ENCODE measurements around the gene RPL19.

Gene RPL19

DNA sequence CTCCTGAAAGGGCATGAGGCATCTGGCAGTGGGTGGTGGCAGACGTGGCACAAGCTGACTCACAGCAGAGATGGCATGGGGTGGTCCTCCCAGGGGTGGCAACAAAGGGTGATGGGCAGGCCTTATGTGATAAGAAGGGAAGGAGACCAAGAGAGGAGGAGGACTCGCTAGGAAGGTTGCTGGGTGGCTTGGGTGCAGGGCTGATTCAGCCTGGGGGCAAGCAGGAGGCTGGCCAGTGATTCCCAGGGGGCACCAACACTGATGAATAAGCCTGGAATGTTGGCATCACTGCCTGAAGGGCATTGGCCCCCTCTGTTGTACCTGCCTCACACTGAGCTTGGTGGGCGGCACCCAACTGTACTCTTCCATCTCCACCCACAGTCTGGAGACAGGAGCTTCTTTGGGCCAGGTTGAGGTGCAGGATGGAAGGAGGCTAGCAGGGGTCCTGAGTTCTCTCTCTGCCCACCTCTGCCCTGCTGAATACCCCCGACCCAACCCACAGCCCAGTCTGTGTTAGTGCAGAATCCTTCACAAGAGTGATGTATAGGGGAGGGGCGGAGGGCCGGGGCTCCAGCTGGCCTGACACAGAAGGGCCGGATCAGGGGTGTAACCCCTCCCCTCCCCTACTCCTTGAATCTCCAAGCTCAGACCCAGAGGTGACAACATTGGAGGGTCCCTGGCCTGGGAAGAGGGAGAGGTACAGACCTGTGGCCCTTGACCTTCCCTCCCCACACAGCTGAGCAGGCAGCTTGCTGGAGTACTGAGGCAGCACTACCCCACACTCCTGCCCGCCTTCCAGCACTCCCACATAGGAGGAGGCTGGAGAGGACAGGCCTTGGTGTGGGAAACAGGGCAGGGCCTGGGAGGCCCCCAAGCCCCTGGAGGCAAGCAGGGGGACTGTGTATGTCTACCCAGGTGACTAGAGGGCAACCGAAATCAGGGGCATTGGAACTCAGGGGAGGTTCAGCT is 23.1 kb downstream of the RPL19 start:
- in situ Hi-C loops (cut with MboI; ENCODE audit: low sequenced_read_pairs) = no loop called here

DNA sequence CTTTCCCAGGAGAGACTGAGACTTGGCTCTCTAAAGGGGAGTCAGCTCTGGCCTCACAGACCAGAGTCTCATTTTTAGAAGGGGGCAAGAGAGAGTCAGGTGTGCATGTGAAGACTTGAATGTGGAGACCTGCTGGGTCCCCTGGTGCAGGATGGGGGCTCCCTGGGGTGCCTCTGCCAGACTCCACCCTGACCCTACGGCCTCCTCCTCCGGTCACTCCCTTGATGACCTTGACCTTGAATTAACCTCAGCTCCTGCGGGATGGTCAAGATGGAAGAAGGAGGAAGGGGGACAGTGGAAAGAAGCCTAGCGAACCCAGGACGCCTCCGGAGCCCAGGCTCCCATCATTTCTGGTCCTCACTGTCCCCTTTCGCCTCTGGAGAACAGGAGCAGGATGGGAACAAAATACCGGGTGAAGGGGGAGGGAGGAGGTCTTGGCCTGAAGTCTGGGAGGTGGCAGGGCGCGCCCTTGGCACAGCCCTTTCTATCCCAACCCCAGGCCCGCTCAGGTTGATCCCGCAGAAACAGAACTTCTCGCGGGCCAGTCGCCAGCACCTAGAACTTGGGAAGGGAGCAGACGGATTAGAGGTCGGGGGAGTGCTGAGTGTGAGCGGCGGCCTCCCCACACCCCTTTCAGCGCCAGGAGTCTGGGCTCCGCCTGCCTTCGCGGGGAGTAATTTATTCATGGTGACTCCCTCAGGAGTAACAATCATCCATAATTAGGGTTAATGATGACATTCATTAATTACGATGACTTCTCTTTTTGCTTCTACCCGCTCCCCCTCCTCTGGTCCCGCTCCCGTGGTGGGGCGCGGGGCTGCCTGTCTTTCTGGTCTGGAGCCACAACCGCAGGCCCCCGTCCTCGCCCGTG is 24.1 kb downstream of the RPL19 start:
- in situ Hi-C loops (cut with MboI; ENCODE audit: low sequenced_read_pairs) = no loop called here

DNA sequence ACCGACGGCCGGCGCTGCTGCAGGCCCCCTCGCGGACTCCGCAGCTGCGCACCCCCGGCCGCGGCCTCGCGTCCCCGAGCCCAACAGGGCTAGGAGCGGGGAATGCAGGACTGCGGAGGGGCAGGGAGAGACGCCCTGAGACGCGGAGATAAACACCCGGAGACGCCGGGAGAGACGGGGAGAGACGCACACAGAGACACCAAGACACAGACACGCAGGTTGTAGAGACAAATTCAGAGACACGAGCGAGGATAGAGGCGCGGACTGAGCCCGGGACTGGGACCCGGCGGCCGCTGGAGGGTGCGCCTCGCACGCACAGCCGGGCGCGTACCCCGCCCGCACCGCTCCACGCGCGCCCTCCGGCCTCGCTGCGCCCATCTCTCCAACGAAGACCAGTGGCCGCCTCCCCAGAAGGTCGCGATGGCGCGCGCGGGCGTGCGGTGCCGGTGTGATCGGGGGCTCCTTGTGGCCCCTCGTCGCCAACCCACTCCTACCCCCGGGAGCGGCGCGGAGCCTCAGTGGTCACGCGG is 24.8 kb downstream of the RPL19 start:
- in situ Hi-C loops (cut with MboI; ENCODE audit: low sequenced_read_pairs) = no loop called here

DNA sequence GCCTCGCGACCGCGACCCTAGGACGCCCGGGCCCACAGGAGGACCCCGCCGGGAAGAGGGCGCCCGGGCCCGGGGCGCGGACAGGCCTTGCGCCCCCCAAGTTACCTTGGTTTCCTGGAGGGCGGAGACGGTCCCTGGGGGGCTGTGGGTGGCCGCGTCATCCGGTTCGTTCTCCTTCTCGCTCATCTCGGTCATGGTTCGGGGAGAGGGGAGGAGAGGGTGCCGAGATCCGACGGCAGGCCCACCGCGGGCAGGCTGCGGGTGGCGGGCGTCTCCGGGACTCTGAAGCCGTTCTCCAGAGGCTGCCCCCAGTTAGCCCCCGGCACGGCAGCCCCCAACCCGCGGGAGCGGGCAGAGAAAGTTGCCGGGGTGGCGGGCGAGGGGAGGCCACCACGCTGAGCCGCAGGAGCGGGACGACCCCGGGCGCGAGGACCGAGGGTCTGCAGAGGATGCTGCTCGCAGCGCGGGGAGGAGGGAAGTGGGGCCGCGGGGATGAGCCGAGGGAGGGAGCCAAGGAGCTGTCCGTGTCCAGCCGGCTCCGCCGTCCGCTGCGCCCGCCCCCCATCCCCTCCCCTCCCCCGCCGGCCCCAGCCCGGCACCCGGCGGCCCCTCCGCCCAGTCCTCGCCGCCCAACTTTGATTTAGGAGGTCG is 25.4 kb downstream of the RPL19 start, which contains the start of gene STAC2:
STAC2 (minus strand) TSS at position 638 of the 651 bp plus-strand sequence; CDS start at position 195, 443 bp downstream.
- in situ Hi-C loops (cut with MboI; ENCODE audit: low sequenced_read_pairs) = no loop called here

DNA sequence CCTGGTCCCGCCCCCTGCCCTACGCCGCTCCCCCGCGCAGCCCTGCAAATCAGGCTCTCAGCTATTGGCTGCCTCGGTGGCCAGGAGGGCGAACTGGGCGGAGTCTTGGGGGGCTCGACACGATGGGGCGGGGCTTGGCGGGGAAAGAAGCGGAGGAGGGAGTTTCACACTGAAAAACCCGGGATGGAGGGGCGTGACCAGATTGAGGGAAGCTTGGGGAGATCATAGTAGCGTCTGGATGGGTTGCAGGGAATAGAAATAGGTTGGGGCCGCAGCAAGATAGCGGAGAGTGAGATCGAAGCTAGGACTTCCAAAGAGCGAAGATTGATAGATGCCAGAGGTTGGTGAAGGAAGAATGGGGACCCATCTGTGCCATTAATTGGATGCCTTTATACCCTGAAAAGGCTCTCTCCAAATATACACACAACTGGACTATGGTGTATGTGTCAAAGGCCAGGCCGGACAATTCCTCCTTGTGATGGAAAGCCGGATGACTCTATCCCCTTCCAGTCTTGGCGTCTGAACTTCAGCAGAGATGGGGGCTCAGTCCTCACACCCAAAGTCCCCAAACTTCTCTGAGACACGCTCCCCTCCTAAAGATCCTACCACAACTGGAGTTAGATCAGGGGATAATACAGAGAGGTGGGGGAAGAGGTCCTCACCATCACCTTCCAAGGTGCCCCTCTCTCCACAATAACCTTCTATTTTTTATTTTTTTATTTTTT is 26.0 kb downstream of the RPL19 start:
- in situ Hi-C loops (cut with MboI; ENCODE audit: low sequenced_read_pairs) = no loop called here

DNA sequence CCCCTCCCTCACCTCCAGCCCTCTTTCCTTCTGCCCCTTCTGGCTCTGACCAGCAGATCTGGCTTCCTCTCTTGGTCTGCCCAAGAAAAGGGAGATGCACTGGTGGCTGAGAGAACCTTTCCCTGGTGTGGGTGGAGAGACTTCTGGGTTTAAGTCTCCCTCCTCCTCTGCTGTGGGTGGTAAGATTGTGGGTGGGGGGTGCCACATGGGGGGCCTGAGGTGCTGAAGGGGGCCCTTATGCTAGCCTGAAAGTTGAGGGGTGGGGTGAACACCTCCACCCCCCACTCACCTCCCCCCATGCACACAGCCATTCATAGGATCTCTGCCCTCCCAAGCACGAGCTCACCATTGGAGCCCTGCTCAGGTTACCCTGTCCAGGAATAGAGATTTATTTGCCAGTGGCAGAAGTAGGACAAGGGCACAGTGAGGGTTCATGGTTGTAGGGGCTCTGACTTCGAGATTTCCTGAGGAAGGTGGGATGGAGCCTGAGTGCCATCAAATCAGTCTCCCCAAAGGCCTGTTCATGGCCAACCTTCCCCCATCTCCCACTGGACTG is 27.4 kb downstream of the RPL19 start:
- in situ Hi-C loops (cut with MboI; ENCODE audit: low sequenced_read_pairs) = no loop called here

DNA sequence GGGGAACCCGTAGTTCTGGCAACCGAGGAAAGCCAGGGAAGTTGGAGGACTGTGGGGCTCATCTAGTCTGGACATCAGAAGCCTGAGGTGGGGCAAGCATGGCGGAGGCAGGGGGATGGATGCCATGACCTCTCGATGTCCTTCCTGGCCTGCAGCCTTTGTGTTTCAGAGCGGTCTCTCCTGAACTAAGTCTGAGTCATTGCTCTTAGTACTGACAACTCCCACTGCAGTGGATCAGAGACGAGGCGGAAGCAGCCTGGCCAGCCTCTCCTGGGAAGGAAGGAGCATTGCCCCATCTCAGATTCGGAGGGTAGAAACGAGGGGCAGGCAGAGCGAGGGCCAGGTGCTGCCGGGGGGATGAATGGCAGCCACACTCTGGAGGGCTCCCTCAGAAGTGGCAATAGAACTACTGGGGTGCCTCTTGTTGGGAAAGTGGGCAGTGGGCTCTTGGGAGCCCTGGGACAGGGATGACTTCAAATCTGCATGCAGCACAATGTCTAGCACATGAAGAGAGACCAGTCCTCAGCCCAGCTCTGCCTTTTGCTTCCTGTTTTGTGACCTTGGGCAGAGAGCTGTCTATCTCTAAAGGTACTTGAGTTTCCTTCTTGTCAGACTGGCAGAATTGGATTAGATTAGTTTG is 29.3 kb downstream of the RPL19 start:
- in situ Hi-C loops (cut with MboI; ENCODE audit: low sequenced_read_pairs) = no loop called here

DNA sequence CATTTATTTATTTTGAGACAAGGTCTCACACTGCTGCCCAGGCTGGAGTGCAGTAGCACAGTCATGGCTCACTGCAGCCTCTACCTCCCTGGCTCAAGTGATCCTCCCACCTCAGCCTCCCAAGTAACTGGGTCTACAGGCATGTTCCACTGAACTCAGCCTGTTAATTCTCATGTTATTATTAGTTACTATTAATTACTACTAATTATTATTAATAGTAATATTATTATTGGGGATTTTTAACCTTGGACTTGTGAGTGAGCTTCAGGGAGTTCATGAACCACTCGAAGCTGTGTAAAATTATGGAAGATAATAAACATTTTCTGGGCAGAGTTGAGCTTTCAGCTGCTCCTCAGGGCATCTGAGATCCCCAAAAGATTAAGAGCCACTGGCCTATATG is 30.3 kb downstream of the RPL19 start:
- in situ Hi-C loops (cut with MboI; ENCODE audit: low sequenced_read_pairs) = no loop called here

DNA sequence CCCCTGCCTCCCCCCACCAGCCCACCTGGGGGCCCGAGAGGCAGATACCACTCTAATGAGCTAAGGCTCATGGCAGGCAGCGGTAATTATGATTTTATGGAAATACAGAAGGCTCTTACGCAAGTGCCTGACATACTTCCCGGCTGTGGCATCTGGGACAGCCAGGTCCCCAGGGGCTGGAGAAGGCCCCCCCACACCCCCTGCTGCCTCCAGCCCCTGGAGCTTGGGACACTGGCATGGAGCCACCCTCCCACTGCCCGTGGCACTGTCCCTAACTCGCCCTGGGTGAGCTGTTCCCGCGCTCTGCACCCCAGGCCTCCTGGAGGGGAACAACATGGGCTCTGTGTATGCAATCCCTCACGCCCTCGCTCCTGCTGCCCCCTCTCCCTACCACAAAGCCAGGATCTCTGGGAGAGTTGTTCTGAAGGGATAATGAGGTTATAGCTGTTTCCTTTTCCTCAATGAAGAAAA is 31.0 kb downstream of the RPL19 start:
- in situ Hi-C loops (cut with MboI; ENCODE audit: low sequenced_read_pairs) = no loop called here

DNA sequence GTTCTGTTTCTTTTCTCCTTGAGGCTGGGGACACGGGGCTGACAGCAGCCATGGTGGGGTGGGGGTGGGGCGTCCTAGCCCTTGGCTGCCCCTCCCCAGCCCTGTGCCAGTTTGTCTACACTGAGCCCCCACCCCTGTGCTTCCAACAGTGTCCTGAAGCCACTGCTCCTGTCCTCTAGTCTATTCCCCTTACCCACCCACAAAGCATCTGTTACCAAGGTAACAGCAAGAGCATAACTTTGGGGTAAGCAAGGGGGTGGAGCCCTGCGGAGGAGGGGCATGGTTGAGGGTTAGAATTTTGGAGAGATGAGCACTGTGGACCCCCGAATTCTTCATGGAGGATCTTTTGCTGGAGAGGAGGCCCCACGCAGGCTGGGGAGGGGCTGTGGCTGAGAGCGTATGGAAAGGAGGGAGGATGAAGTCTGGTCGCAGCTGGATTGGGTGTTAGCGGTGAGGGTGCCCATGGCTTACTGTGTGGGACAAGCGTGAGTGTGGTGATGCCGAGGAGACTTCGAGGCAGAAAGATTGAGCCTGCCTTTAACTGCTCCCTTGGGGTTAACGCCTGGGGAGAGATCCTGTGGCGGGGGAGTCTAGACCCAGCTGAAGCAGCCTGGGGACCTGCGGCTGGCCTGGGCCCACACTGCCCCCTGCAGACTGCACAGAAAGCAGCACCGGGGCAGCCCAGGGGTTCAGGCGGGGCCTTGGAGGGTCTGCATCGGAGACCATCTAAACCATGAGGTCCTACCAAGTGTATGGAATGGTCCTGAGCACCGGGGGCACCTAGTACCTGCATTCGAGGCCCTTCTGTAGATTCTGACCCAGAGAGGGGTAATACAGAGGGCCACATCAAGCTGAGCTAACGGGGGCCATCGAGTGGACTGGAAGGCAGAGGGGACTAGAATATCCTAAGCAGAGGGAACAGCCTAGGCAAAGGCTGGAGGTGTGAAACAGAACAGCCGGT is 31.8 kb downstream of the RPL19 start:
- in situ Hi-C loops (cut with MboI; ENCODE audit: low sequenced_read_pairs) = no loop called here

DNA sequence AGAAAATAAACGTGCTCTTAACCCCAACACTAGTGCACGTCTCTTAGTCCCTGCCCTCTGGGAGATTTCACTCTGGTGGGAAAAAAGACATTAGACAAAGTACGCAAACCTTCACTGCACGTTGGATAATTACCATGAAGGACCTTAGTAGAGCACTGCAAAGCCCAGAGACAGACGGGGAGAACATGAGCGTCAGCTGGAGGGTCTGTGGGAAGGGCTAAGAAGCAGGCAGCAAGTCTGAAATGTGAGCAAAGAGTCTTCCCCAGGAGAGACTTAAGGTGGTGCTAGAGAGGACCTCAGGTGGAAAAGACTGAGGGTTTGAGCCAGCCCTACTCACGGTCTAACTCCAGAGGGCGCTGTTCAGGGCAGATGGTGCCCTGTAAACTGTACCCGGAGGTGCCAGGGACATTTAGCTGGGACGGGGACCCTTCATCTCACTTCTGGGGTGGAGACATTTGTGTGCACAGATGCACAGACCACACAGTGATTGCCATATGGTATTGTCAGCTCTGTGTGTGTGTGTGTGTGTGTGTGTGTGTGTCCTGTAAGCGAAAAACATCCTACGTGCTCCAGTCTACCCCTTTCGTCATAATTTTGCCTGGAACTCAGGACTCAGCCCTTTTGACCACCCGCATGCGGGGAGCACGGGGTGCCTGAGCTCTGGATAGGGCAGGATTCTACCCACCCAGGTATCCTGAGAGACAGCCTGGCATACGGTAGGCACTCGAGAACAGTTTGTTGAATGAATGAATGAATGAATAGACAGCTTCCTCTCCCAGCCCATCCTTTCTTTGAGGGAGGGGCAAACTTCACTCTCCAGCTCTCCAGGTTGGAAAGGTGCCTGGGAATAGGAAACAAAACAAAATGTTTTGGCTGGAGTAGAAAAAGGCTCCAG is 35.7 kb downstream of the RPL19 start:
- in situ Hi-C loops (cut with MboI; ENCODE audit: low sequenced_read_pairs) = no loop called here

DNA sequence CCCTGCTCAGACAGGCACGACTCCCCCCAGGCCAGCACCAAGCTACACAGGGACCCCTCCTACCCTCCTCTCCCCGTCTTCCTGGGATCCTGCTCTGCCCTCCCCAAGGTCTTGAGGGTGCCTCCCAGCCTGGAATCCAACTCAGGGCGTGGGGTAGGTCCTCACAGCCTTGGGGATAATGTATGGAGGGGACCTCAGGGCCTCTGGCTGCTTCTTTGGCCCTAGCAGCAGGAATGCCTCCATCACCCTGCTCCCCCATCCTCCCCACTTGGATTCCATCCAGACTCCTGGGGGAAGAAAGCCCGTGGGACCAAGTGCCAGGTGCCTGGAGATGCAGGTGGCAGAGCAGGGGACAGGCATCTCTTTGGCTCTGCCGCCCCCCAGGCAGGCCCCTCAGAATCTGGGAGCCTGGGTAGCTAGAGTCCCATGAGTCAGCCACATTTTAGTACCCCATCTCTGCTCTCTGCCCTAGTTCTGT is 36.4 kb downstream of the RPL19 start:
- in situ Hi-C loops (cut with MboI; ENCODE audit: low sequenced_read_pairs) = no loop called here

DNA sequence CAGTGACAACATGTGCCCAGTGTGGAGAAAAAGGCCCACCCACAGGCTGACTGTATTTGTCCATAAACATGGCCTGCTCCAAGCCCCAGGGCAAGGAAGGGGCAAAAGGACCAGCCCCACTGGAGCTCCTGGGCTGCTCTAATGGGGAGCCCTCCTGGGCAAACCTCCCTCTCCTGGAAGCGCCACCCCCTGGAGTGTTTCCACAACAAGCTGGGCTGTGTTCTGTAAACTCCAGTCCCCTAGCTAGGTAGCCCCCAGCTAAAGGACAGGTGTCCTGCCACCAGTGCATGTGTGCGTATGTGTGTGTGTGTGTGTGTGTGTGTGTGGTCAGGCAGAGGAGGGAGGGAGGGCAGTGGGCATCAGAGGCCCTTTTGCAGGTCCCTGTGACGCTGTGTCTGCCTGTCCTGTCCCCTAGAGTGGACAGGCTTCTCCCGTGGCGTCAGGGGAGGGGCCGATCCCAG is 36.9 kb downstream of the RPL19 start:
- in situ Hi-C loops (cut with MboI; ENCODE audit: low sequenced_read_pairs) = no loop called here

DNA sequence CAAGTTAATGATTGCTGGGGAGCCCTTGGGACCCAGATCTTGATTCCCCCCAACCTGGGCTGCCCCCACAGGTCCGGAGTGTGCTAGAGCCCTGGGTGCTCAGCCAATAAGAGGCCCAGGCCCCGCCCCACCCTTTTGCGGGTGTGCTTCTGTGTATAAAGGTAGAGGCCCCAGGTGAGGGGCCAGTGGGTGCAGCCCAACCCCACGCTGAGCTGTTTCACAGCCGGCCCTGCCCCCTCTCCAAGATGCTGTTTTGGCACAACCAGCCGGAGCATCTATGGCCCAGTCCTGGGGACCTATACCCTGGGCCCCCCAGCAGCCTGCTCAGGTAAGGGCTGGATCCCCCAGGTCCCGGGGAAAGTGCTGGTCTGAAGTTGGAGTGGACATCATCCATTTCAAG is 37.5 kb downstream of the RPL19 start:
- in situ Hi-C loops (cut with MboI; ENCODE audit: low sequenced_read_pairs) = no loop called here

DNA sequence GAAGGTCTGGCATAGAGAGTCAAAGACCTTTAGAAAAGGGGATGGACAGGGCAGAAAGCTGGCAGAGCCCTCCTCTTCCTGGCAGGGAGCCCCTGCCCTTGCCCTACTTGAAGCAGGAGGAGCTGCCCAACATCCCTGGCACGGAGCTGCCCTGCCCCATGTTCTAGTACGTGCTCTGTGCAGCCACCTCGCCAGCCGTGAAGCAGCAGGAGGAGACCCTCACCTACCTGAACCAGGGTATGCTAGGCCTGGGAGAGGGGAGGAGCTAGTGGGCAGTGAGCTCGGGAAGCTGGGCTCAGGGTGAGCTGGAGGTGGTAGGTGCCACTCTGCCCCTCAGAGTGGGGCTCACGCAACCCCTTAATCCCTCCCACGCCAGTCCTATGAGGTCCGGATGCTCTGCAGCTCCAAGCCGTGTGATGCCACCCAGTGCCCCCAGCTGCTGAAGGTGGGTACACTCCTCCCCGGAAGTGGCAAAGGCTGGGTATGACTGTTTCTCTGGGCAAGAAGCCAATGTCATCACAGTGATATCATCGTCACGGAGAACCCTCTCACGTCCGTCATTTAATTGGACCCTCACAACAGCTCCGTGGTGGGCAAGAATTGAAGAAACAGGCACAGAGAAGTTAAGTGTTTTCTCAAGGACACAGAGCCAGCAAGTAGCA is 38.4 kb downstream of the RPL19 start:
- in situ Hi-C loops (cut with MboI; ENCODE audit: low sequenced_read_pairs) = no loop called here

DNA sequence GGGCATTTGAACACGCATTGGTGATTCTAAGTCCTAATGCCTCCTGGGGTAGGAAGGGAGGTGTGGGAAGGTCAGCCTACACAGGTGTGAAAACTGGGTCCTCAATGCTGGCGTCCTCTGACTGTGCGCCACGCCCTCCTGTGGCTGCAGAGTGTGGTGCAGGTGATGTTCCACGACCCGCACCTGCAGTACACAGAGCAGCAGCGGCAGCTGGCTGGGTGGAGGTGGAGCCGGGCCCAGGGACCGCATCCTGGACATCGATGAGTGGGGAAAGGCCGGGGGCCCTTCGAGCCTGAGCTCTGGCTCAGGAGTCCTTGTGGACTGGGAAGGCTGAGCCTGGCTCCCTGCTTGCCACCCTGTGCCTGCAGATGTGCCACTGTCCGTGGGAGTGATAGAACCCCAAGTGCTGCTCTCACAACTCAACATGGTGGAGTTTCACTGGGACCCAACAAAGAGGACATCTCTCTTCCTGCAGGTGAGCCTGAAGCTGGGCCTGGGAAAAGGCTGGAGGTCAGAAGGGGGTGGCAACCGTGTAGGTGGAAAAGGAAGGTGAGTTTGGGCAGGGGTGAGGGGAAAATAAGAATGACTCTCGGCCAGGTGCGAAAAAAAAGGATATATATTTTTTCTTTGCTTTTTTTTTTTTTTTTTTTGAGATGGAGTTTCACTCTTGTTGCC is 39.7 kb downstream of the RPL19 start:
- in situ Hi-C loops (cut with MboI; ENCODE audit: low sequenced_read_pairs) = no loop called here
